Prostate gland (tissue), 2 donors: ENCODE measurements around the gene MAP2K3.
"Not testable (repeated sequence)": the region's sequence is repeated elsewhere in the genome, so short reads cannot be mapped to it uniquely, and the experiment has no call there.

Experiments
- POLR2A ChIP-seq: fragments of 450-650 bp; IDR thresholded peaks from one replicate; pipeline ENCODE4 v1.6.1; 2016; ENCODE audit warnings: antibody characterized with exemption, mild to moderate bottlenecking
- POLR2AphosphoS5 ChIP-seq: sonication (generic); formaldehyde crosslinking; IDR thresholded peaks from one replicate; pipeline ENCODE4 v1.6.1; 2017; ENCODE audit warnings: antibody characterized with exemption
- TF ChIP-seq, protein P1 (sequence below), 4 experiments: fragments of 200-600 bp in 2 of 4; fragments of 450-650 bp in 2 of 4; sonication (generic) in 2 of 4; IDR thresholded peaks; 1 replicate in 3 of 4; 2 replicates in 1 of 4; pipeline ENCODE4 v1.5.1; 2016 to 2019; ENCODE audit warnings: antibody characterized with exemption in 4 of 4, mild to moderate bottlenecking in 2 of 4, moderate library complexity in 2 of 4

DNA sequence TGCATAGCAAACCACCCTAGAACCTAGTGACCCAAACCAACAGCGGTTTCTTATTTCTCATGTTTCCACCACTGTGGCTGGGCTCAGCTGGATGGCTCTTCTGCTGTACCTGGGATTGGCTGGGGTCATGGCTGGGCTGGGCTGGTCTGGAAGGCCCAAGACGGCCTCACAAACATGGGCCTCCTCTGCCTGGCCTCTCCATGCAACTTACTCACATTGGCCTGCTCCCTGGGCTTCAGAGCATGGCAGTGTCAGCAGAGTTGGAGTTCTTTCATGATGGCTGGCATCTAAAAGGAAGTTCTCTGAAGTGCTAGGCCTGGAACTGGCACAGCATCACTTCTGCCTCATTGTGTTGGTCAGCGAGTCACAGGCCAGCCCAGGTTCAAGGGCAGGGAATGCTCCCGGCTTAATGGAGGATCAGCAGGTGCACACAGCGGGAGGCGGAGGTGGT is 24.4 kb downstream of the MAP2K3 start:
- not testable (repeated sequence) for TF ChIP-seq POLR2A, POLR2AphosphoS5
- TF ChIP-seq, protein P1, sequence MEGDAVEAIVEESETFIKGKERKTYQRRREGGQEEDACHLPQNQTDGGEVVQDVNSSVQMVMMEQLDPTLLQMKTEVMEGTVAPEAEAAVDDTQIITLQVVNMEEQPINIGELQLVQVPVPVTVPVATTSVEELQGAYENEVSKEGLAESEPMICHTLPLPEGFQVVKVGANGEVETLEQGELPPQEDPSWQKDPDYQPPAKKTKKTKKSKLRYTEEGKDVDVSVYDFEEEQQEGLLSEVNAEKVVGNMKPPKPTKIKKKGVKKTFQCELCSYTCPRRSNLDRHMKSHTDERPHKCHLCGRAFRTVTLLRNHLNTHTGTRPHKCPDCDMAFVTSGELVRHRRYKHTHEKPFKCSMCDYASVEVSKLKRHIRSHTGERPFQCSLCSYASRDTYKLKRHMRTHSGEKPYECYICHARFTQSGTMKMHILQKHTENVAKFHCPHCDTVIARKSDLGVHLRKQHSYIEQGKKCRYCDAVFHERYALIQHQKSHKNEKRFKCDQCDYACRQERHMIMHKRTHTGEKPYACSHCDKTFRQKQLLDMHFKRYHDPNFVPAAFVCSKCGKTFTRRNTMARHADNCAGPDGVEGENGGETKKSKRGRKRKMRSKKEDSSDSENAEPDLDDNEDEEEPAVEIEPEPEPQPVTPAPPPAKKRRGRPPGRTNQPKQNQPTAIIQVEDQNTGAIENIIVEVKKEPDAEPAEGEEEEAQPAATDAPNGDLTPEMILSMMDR (IDR thresholded peaks at IDR 0.05): not testable (repeated sequence)
